ENCODE measurements around the gene KCNAB2. TPM values are rescaled to one million over a fixed set of nuclear protein-coding genes. Genes with fewer than 3 reads are reported as not detected.

Gene KCNAB2
- total and polyA plus RNA-seq, 2 donors (not counting 1 experiment from before 2014, with no cell fraction given), result 90.7 to 143 TPM

GRCh38 chr1:6137758-6138157 is 92.1 kb downstream of the KCNAB2 start:
- Mint-ChIP-seq H3K27ac (no peak overlapping the region), H3K4me3 (no peak overlapping the region), H3K4me1 (no peaks in the 10 kb centered on the region), H3K9me3 (ENCODE audit: insufficient read depth) (no peaks in the 10 kb centered on the region), H3K27me3 (peaks cover 8% of the 10 kb centered on the region)
- ChIA-PET POLR2A (no interaction called here), CTCF (no interaction called here)
- no peak for TF ChIP-seq EZH2 (IDR thresholded peaks at IDR 0.05; ENCODE audit: borderline replicate concordance, insufficient read depth, low read depth, low read length, poor library complexity, severe bottlenecking)
- TF ChIP-seq CTCF (IDR thresholded peaks at IDR 0.05), result no peak
- Histone ChIP-seq H3K9ac (ENCODE audit: low read length) (no peak overlapping the region), H3K36me3 (replicated peaks in 1 of 2; ENCODE audit: control extremely low read depth in 1 of 2, control insufficient read depth in 1 of 2, extremely low read depth in 1 of 2, insufficient read depth in 2 of 2, low read length in 1 of 2) (no peaks in the 10 kb centered on the region), H3K4me2 (replicated peaks; ENCODE audit: low read depth, low read length, poor library complexity, severe bottlenecking) (no peak overlapping the region), H3K9me3 (ENCODE audit: control extremely low read depth in 1 of 3, control insufficient read depth in 2 of 3, insufficient read depth in 1 of 3, low read length in 2 of 3) (peaks cover 0 to 14% (median 0%) of the 10 kb centered on the region in 3 donors), H3K27me3 (replicated peaks in 1 of 4; ENCODE audit: control extremely low read depth in 1 of 4, control insufficient read depth in 3 of 4, insufficient read depth in 4 of 4, low read length in 3 of 4) (no peaks in the 10 kb centered on the region), H3K27ac (ENCODE audit: low read length in 2 of 2) (no peak overlapping the region), H3K4me3 (ENCODE audit: control extremely low read depth in 1 of 5, extremely low read depth in 1 of 5, insufficient read depth in 1 of 5, low read depth in 2 of 5, low read length in 4 of 5) (no peak overlapping the region), H2AFZ (ENCODE audit: insufficient read depth, low read depth, low read length, poor library complexity, severe bottlenecking) (no peak overlapping the region), H4K20me1 (ENCODE audit: control insufficient read depth, insufficient read depth, low read length, poor library complexity, severe bottlenecking) (no peaks in the 10 kb centered on the region), H3K4me1 (ENCODE audit: control insufficient read depth in 2 of 2, insufficient read depth in 2 of 2, low read length in 2 of 2) (no peaks in the 10 kb centered on the region), H3K79me2 (ENCODE audit: control insufficient read depth, insufficient read depth, low read length) (no peaks in the 10 kb centered on the region)
- WGBS (ENCODE audit: insufficient coverage), result 79% methylated on average over 5 of the region's 5 CpGs
- ATAC-seq (ENCODE audit: low read depth) (no peak), DNase-seq (no peak)
- intact Hi-C loops (cut with micrococcal nuclease), result no loop called here

- intact Hi-C loops (cut with micrococcal nuclease), result no loop called here
- no peaks in the 10 kb centered on the region for H3K36me3 ChIP-seq (replicated peaks in 1 of 2; ENCODE audit: control extremely low read depth in 1 of 2, control insufficient read depth in 1 of 2, extremely low read depth in 1 of 2, insufficient read depth in 2 of 2, low read length in 1 of 2)
- ChIA-PET CTCF (no interaction called here), POLR2A (no interaction called here)
- ATAC-seq (ENCODE audit: low read depth) (no peak), DNase-seq (no peak)
- Mint-ChIP-seq H3K27ac (no peak overlapping the region), H3K27me3 (peaks cover 8% of the 10 kb centered on the region), H3K4me1 (no peaks in the 10 kb centered on the region), H3K4me3 (no peak overlapping the region), H3K9me3 (ENCODE audit: insufficient read depth) (no peaks in the 10 kb centered on the region)
- peaks cover 0 to 3% (median 0%) of the 10 kb centered on the region in 3 donors for H3K9me3 ChIP-seq (ENCODE audit: control extremely low read depth in 1 of 3, control insufficient read depth in 2 of 3, insufficient read depth in 1 of 3, low read length in 2 of 3)
- no peaks in the 10 kb centered on the region for H4K20me1 ChIP-seq (ENCODE audit: control insufficient read depth, insufficient read depth, low read length, poor library complexity, severe bottlenecking)
- H3K27me3 ChIP-seq (replicated peaks in 1 of 4; ENCODE audit: control extremely low read depth in 1 of 4, control insufficient read depth in 3 of 4, insufficient read depth in 4 of 4, low read length in 3 of 4), result no peaks in the 10 kb centered on the region
- H2AFZ ChIP-seq (ENCODE audit: insufficient read depth, low read depth, low read length, poor library complexity, severe bottlenecking), result no peak overlapping the region
- H3K4me3 ChIP-seq (ENCODE audit: control extremely low read depth in 1 of 5, extremely low read depth in 1 of 5, insufficient read depth in 1 of 5, low read depth in 2 of 5, low read length in 4 of 5), result no peak overlapping the region
- no peak overlapping the region for H3K4me2 ChIP-seq (replicated peaks; ENCODE audit: low read depth, low read length, poor library complexity, severe bottlenecking)
- H3K9ac ChIP-seq (ENCODE audit: low read length), result no peak overlapping the region
- no peaks in the 10 kb centered on the region for H3K79me2 ChIP-seq (ENCODE audit: control insufficient read depth, insufficient read depth, low read length)
- TF ChIP-seq EZH2 (IDR thresholded peaks at IDR 0.05; ENCODE audit: borderline replicate concordance, insufficient read depth, low read depth, low read length, poor library complexity, severe bottlenecking) (no peak), CTCF (IDR thresholded peaks at IDR 0.05) (no peak)
- WGBS (ENCODE audit: insufficient coverage), result 83% methylated on average over 1 of the region's 2 CpGs
- no peak overlapping the region for H3K27ac ChIP-seq (ENCODE audit: low read length in 2 of 2)
- H3K4me1 ChIP-seq (ENCODE audit: control insufficient read depth in 2 of 2, insufficient read depth in 2 of 2, low read length in 2 of 2), result no peaks in the 10 kb centered on the region
These were observed 94.7 kb downstream of the KCNAB2 start for GRCh38 chr1:6140413-6140812.
